ENCODE measurements around the gene ASTN2. TPM values are rescaled to one million over a fixed set of nuclear protein-coding genes. Genes with fewer than 3 reads are reported as not detected.

Gene ASTN2
- total RNA-seq, 1 donor from 2014 or later, result 2.1 TPM

DNA sequence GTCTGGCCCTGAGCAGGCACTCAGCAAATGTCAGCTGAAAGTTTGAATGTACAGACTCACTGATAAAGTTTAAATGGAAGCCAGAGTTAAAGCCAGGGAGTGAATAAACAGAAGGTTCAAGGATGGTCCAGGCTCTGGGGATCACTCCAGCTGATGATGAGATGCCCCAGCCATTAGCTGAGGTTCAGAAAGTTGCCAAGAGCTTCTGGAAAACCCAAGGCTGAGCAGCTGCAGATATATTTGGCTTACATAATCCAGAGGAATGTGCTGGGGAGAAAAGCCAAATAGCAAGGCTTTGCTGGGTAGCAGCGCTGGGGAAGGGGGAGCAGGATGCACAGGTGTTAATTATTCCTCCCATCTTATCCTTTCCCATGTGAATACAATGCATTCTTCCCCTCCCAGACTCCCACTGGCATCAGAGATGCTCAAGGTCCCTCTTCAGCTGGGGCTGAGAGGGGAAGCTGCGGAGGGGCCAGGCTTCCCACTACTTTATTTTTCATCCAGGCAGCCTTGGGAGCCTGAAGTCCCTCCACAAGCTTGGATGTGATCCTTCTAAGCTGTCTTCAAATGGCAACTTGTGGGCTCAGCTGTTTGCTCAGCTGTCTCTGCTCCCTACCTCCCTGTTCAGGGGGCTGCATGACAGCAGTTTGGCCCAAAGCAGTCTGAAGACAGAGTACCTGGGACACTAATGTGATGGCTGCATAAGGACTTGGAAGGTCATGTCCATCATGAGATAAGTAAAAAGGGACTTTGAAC is 386.6 kb downstream of the ASTN2 start:
- DNase-seq (ENCODE audit: low read depth, low spot score), result no peak

DNA sequence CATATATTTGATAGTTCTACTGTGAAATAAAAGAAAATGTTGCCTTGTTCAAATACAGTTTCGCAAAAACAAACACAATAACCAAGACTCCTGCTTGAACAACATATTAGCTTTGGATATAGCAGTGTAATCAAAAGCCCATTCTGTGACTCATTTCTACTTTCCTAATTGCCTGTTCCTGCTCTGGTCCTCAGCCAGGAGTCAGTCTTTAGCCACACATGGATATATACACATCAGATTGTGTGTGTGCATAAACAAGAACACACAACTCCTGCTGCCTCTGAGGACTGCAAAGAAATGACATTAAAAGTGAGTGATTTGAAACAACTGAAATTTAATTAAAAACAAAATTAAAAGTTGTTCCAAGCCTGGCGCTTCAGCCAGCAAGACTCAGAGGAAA is 393.0 kb downstream of the ASTN2 start:
- no peak for DNase-seq (ENCODE audit: low read depth, low spot score)

DNA sequence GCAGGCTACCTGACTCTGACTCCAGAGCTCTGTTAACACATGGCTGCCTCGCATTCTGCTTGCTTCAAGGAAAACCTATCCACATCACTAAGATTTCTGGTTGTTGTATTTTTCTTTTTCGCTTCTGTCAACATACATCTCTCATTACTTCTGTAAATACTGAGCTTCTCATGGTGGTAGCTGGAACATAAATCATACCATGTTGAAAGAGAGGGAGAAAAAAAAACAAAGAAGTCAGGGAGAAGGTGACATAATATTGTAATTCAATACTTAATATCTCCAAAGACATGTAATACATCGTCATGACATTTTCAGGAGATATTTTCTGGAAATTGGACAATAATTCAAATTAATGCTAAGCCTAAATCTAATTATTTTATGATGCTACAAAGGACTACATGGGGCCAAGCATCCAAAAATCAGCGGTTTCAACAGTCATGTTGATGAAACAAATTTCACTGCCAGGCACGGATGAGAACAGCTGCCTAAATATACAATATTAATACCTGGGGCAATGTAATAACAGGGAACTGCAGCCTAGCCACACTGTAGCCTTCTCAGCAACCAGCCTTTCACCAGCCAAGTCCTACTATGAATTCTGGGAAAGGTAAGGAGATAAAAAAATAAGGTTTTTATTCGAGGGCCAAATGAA is 395.8 kb downstream of the ASTN2 start:
- no peak for DNase-seq (ENCODE audit: low read depth, low spot score)

DNA sequence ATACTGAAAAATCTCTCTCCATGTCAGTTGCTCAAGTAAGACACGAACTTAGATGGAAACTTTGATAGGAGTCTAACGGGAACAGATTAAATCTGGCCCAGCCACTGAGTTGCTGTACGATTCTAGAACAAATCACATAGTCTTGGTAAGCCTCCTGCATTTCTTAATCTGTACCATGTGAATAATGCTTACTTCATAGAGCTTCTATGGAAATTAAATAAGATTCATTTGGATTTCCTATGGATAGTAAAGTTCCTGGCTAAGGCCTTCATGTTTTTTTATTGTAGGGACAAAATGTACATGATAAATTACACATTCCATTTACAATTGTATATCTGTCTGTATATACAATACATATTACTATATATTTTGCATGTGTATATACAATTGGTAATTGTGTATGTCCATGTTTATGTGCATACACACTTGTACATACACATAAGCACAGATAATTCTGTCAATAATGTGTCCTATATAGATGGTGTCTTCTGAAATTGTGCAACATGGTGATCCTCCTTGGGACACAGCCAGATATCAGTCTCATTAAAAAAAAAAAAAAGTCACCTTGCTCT is 397.4 kb downstream of the ASTN2 start:
- no peak for DNase-seq (ENCODE audit: low read depth, low spot score)

DNA sequence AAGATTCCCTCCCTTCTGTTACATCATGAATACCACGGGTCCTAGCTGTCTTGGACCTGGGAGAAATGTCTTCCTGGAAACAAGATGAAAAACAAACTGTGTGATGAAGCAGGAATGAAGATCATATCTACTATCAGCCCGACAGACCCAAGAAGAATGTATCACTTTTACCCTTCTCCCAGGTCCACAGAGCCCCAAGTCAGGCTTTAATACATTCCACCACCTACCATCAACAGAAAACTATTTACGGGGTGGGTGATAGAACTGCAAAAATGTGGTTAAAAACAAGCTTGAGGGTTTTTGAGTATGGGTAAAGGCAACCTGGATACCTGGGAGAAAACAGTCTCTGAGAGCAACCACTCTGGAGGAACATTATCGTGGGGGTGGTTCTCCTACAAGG is 400.8 kb downstream of the ASTN2 start:
- no peak for DNase-seq (ENCODE audit: low read depth, low spot score)

DNA sequence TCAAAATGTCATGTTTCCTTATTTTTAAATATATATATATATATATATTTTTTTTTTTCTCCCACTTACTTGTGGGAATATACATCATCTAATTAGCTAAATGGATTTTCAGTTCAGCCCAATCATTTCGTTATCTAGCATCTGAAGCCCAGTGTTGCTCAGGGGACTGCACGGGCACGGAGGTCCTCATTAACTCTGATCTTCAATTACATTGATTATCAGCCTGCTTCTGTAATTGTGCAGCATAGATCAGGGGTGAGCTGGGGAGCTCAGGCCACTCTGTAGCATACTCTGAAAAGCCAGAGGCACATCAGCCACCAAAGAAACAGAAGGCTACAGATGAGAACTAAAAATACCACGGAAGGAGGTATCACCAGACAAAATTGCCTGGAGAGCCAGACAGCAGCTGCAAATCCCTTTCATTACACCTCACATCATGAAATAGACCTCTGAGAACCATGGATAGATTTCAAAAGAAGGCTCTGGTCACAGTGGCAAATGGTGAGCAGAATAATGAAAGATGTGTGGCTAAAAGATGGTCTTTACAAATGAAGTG is 401.3 kb downstream of the ASTN2 start:
- no peak for DNase-seq (ENCODE audit: low read depth, low spot score)

DNA sequence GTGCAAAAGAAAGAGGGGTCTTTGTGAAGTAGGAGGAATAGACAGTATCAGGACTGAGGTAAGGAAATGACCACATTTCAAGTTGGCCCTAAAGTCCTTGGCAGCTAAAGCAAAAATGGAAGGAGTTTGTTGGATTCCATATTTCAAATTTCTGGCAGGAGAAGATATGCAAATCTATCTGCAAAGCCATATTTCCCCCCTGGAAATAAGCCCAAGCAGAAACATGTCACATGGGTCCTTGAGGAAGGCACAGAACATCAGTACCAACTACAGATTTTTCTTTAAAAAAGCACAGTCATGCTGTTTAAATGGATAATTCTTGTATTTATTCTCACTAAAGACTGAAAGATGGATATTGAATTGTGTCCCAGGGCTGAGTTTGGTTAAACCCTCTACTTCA is 404.8 kb downstream of the ASTN2 start:
- no peak for DNase-seq (ENCODE audit: low read depth, low spot score)

DNA sequence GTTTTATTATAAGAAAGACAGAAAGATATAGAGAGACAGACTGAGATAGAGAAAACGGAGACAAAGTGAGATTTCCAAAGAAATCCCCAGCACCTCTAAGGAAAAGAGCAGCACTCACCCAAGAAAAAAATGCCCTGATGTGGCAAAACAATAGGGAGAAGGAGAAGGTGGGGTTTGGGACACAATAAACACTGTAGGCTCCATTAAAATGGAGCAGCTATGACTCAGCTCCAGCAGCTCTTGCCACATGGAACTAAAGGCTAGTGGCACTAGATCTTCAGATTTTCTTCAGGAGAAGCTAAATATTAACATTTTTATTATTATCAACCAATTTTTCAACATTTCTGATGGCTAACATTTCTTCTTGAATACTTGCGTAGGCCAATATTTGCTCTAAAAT is 406.0 kb downstream of the ASTN2 start:
- DNase-seq (ENCODE audit: low read depth, low spot score), result no peak

DNA sequence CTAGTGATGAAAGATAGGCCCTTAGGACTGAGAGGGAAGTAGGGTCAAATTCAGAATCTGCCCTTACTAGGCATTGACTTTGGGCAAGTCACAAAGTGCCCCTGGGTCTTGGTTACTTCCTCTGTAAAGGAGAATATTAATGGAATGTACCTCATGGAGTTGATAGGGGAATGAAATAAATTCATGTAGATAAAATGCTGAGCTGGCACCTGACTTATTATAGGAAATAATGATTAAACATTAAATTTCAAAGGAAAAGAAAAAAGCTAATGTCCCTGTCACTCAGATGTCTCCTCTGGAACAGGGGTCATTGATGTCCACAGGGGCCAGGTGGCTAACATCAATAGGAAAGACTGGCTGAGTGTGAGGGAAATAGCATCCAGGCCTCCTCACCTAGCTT is 406.4 kb downstream of the ASTN2 start:
- DNase-seq (ENCODE audit: low read depth, low spot score), result no peak

DNA sequence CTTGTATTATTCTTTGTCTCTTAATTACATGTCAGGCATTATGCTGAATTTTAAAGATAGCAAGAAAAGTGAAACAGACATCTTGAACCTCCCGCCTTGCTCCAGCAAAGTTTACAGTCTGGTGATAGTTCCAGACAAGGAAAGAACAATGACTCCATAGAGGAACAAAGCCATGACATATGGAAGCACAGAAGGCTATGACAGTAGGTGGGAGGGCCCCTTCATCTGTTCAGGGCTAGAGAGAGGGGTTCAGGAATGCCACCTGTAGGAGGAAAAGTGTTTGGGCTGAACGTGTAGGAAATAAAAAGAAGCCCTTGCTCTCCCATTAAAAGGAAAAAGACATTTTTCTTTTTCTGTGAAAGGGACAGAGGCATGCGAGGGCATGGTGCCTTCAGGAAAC is 412.2 kb downstream of the ASTN2 start:
- no peak for DNase-seq (ENCODE audit: low read depth, low spot score)

DNA sequence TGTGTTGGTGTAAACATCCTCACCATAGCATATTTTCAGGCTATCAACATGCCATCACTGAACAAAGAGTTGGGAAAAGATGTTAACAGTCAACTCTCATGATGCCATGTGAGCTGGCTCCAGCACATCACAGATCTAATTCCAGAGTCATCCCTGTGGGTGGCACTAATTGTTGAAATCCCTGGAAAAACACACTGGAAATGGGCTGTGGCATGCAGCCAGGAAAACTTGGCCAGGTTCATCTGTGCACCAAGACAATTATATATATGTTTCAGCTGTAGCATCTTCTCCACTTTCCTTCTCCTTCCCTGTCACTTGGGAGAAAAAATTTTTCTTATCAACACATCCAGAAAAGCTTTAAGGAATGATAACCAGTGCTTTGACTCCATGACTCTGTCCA is 414.0 kb downstream of the ASTN2 start:
- DNase-seq (ENCODE audit: low read depth, low spot score), result no peak

DNA sequence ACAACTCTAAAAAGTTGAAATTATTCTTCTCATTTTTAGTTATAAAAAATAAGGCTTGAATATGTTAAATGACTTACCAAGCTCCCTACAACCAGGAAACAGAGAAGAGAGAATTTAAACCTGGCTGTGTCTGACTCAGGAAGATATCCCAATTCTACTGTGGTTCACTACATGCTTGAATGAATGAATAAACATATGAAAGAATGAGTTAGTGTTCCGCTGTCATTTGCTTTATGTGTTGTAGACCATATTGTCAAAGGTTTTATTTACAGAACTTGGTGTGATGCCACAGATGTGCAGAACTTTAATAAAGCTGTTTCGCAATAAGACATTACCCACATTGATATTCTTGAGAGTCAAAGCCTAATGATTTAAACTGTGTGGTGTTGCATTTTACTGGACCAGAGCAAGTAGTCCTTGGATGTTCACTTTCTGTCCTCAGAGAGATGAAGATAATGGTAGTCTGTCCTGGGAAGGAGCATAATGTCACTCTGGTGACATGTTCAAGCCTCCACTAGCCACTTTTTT is 414.6 kb downstream of the ASTN2 start:
- DNase-seq (ENCODE audit: low read depth, low spot score), result no peak

DNA sequence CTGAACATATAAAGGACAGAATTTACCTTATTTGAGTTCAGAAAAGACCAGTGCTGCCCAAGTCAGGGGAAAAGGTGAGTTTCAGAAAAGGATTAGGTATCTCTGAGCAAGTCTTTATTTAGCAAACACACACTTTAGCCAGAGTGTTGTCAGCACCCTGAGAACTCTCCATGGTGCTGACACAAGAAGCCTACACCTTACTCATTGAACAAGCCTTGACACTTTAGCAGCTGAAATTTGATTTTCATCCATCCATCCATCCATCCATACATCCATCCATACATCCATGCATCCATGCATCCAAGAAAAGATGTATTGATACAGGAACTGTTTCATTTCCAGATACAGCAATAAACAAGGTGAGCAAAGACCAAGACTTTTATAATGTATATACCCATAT is 416.6 kb downstream of the ASTN2 start:
- no peak for DNase-seq (ENCODE audit: low read depth, low spot score)

DNA sequence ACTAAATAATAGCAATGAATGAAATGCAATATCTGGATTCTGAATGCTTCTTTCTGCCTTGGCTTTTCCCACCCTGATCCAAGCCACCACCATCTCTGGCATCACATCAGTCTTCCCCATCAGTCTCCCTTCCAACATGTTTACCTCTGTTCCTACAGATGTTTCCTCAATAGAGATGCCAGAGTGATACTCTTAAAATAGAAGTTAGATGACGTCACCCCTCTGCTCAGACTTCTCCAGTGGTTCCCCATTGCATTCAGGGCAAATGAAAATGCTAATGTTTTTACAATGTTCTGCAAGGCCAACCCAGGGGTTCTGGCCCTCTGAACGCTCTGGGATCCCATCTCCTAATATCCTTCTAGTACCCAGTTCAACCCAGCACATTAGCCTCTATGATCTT is 422.0 kb downstream of the ASTN2 start:
- no peak for DNase-seq (ENCODE audit: low read depth, low spot score)

DNA sequence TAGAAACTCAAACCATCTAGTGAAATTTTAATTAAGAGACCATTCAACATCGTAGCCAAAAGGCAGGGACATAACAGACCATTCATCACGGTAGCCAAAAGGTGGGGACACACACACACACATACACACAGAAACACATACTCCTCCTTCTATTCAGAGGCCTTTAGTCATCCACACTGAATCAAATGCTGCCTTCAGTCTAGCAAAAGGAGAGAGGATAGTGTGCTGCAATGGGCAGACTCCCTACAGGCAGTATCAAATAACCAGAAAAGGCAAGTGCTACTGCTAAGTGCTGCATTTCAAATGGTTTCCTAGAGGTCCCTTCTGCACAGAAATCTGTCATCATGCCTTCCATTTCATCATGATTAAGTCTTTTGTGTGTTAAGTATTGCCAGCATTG is 423.8 kb downstream of the ASTN2 start:
- no peak for DNase-seq (ENCODE audit: low read depth, low spot score)

DNA sequence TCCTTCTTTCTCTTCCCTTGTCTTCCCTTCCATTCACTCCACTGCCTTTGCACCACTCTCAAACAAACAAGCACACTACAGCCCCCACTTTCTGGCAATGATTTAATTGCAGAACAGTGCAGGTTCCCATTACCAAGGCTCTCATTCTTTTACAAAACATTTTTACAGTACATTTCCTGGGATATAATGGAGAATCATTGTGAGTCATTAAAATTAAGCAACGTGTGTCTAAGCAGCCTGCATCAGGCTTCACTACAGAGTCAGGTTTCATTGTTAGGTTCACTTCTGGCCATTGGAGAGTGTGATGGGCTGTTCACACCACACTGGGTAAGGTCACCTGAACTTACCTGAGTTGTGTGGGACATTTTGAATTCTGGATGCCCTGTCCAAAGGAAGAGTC is 424.3 kb downstream of the ASTN2 start:
- DNase-seq (ENCODE audit: low read depth, low spot score), result no peak

DNA sequence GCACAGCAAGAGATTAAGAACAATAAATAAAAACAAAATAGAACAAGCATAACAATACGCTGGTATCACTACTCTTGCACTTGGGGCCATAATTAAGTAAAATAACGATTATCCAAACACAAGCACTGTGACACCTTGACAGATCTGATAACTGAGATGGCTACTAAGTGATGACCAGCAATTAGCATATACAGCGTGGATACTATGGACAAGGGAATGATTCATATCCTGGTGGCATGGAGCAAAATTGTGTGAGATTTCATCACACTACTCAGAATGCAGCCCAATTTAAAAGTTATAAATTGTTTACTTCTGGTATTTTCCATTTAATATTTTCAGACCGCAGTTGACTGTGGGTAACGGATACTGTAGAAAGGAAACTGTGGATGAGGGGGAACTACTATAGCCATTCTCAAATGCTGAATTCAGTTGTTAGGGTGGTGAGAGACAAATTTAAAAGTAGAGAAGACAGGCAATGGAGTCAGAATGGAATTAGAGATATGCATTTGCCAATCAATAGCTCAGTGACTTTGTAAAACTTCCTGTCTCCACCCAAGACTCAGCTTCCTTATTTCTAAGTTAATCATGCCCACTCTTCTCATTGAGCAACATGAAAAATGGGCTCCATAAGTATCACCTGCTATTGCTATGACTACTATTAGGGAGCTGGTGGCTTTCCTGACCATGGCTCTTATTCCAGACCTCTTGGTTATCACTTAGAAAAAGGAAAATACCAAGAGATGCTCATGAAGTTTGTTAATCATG is 427.0 kb downstream of the ASTN2 start:
- DNase-seq (ENCODE audit: low read depth, low spot score), result no peak

DNA sequence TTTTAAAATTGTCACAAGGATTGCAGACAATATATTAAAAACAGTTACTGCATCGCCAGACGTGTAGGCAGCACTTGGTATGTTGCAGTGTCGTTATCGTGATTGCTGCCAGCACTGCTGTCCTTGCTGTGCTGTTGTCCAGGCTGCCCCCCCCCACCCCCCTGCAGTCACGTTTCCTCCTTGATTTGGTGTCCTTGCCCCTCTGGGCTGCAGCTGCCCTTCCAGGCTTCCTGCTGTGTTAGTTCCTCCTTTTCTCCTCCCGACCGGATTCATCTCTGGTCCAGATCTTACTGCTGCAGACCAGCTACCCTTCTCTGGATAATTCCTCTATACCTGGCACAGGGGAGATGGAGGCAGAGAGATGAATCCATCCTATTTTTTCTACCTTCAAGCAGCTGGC is 428.8 kb downstream of the ASTN2 start:
- no peak for DNase-seq (ENCODE audit: low read depth, low spot score)

DNA sequence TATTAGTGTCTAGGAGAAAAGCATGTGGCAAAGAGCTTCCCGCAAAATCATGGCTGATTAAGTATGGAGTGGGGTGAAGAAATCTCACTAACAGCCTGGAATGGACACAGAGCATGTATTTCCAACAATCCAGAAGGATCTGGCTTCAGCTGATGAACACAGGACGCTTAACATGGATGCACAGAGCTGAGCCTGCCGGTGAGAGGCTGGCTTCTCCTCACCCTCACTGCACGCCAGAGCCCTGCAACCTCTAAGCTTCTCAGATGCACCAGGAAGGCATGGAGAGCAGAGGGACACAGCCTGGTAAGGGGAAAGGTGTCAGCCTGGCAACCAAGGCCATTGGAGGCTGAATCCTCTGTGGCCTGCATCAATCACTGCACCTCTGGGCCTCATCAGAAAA is 429.3 kb downstream of the ASTN2 start:
- no peak for DNase-seq (ENCODE audit: low read depth, low spot score)

DNA sequence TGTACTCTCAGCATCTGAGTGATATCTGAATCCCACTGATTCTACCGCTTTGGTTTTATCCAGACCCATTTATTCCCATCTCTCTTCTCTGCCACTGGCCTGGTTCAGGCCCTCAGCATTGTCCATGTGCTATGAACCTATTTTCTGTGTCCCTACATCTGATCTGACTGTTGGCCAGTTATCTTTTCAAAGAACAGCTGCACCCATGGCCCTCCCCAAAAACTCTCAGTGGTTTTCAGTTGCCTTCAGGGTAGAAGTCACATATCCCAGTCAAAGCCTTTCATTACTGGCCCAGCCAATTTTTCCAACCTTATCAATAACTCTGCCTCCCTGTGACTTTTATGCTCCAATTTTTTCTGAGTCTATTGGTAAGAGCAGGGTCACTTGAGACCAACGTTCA is 430.7 kb downstream of the ASTN2 start:
- no peak for DNase-seq (ENCODE audit: low read depth, low spot score)

DNA sequence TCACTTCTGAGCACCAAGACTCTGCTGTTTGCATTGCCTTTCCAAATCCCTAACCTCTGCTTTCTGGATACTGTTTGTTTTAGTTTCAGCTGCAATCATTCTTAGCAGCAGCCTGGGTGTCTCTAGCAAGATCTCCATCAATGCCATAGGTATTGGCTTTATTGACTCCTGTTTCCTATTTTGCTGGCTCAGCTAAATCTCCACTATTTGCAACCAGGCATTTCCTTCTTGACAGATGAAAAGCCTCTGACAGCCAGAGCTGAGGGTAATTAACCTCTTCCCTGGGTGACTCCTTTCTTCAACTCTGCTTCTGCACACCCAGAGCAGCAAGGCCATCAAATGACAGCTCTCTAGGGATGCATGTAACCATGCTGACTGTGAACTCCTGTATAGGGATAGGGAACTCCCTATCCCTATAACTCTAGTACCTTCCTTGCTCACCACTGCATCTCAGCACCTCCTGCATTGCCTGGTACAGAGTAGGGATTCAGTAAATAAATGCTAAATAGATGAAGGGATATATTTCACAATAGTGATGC is 434.2 kb downstream of the ASTN2 start:
- DNase-seq (ENCODE audit: low read depth, low spot score), result no peak
